Measurements from ENCODE around the gene ZNF143. TPM values are rescaled to one million over a fixed set of nuclear protein-coding genes. Genes with fewer than 3 reads are reported as not detected.
"Not testable (repeated sequence)": the region's sequence is repeated elsewhere in the genome, so short reads cannot be mapped to it uniquely, and the experiment has no call there.

ZNF143 gene
- total RNA-seq, 1 experiment from 2014 or later: 19.0 TPM

- Mint-ChIP-seq H3K4me3 (ENCODE audit: unreplicated experiment) (no peak overlapping the region), H3K27me3 (ENCODE audit: insufficient read depth, unreplicated experiment) (no peaks in the 10 kb centered on the region), H3K9me3 (ENCODE audit: unreplicated experiment) (no peaks in the 10 kb centered on the region), H3K36me3 (ENCODE audit: insufficient read depth, unreplicated experiment) (peaks cover 31% of the 10 kb centered on the region), H3K4me1 (ENCODE audit: insufficient read depth, unreplicated experiment) (peaks cover 17% of the 10 kb centered on the region), H3K27ac (ENCODE audit: low read depth, unreplicated experiment) (no peak overlapping the region)
- DNase-seq (ENCODE audit: unreplicated experiment): no peak
- TF ChIP-seq, protein P1, sequence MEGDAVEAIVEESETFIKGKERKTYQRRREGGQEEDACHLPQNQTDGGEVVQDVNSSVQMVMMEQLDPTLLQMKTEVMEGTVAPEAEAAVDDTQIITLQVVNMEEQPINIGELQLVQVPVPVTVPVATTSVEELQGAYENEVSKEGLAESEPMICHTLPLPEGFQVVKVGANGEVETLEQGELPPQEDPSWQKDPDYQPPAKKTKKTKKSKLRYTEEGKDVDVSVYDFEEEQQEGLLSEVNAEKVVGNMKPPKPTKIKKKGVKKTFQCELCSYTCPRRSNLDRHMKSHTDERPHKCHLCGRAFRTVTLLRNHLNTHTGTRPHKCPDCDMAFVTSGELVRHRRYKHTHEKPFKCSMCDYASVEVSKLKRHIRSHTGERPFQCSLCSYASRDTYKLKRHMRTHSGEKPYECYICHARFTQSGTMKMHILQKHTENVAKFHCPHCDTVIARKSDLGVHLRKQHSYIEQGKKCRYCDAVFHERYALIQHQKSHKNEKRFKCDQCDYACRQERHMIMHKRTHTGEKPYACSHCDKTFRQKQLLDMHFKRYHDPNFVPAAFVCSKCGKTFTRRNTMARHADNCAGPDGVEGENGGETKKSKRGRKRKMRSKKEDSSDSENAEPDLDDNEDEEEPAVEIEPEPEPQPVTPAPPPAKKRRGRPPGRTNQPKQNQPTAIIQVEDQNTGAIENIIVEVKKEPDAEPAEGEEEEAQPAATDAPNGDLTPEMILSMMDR (IDR thresholded peaks at IDR 0.05; ENCODE audit: unreplicated experiment): no peak
- ChIA-PET CTCF (interaction anchor here (0.5 to 3.2 kb wide), 33 partner anchors 9 to 1502 kb away, joined by 3 to 53 read pairs (median 5); partner anchors contain the start of gene ZNF143), POLR2A (interaction anchor here (0.8 to 3.2 kb wide), 8 partner anchors 13 to 1303 kb away, joined by 3 to 32 read pairs (median 4); partner anchors contain the start of gene ZNF143)
- intact Hi-C loops (cut with micrococcal nuclease): no loop called here
- no TSS peak for BruUV-seq (replicated peaks)
Measured at GRCh38 chr11:9507277-9507580, 46.4 kb downstream of the ZNF143 start.

- peaks cover 36% of the 10 kb centered on the region for H3K36me3 Mint-ChIP-seq (ENCODE audit: insufficient read depth, unreplicated experiment)
- DNase-seq (ENCODE audit: unreplicated experiment): no peak
- H3K27ac Mint-ChIP-seq (ENCODE audit: low read depth, unreplicated experiment): peak overlapping the region; percentile 2
- POLR2A ChIA-PET: no interaction called here
- TF ChIP-seq, protein P1 (IDR thresholded peaks at IDR 0.05; ENCODE audit: unreplicated experiment): no peak
- no peaks in the 10 kb centered on the region for H3K27me3 Mint-ChIP-seq (ENCODE audit: insufficient read depth, unreplicated experiment)
- CTCF ChIA-PET: no interaction called here
- no TSS peak for BruUV-seq (replicated peaks)
- H3K9me3 Mint-ChIP-seq (ENCODE audit: unreplicated experiment): no peaks in the 10 kb centered on the region
- intact Hi-C loops (cut with micrococcal nuclease): no loop called here
- H3K4me3 Mint-ChIP-seq (ENCODE audit: unreplicated experiment): no peak overlapping the region
- H3K4me1 Mint-ChIP-seq (ENCODE audit: insufficient read depth, unreplicated experiment): peaks cover 17% of the 10 kb centered on the region
Measured at GRCh38 chr11:9509041-9509440, 48.2 kb downstream of the ZNF143 start.

GRCh38 chr11:9512370-9513019 lies 51.7 kb downstream of the ZNF143 start:
- POLR2A ChIA-PET: no interaction called here
- CTCF ChIA-PET: interaction anchor here (0.6 to 1.2 kb wide), 2 partner anchors 497 to 498 kb away, joined by 3 to 4 read pairs; no protein-coding TSS in a partner anchor
- no TSS peak for BruUV-seq (replicated peaks)
- intact Hi-C loops (cut with micrococcal nuclease): no loop called here
- peaks cover 36% of the 10 kb centered on the region for H3K36me3 Mint-ChIP-seq (ENCODE audit: insufficient read depth, unreplicated experiment)
- no peaks in the 10 kb centered on the region for H3K27me3 Mint-ChIP-seq (ENCODE audit: insufficient read depth, unreplicated experiment)
- no peak for DNase-seq (ENCODE audit: unreplicated experiment)
- H3K9me3 Mint-ChIP-seq (ENCODE audit: unreplicated experiment): no peaks in the 10 kb centered on the region
- peaks cover 11% of the 10 kb centered on the region for H3K4me1 Mint-ChIP-seq (ENCODE audit: insufficient read depth, unreplicated experiment)
- H3K27ac Mint-ChIP-seq (ENCODE audit: low read depth, unreplicated experiment): no peak overlapping the region
- no peak overlapping the region for H3K4me3 Mint-ChIP-seq (ENCODE audit: unreplicated experiment)
- TF ChIP-seq, protein P1 (IDR thresholded peaks at IDR 0.05; ENCODE audit: unreplicated experiment): no peak

DNA sequence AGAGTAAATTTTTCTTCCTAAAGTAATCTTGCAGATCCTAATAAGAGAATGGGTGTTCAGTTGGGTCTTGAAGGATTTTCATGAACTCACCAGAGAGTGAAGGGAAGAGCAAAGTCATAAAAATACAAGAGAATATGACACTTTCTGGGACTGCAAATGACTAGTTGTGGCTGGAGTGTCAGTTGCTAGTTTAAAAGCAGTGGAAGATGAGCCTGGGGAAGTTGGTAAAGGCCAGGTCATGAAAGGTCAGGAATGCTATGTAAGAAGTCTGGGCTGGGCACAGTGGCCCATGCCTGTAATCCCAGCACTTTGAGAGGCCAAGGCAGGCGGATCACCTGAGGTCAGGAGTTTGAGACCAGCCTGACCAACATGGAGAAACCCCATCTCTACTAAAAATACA lies 53.8 kb downstream of the ZNF143 start:
- H3K27ac Mint-ChIP-seq (ENCODE audit: low read depth, unreplicated experiment); BruUV-seq (replicated peaks); H3K9me3 Mint-ChIP-seq (ENCODE audit: unreplicated experiment); H3K4me1 Mint-ChIP-seq (ENCODE audit: insufficient read depth, unreplicated experiment); H3K4me3 Mint-ChIP-seq (ENCODE audit: unreplicated experiment); H3K27me3 Mint-ChIP-seq (ENCODE audit: insufficient read depth, unreplicated experiment); intact Hi-C loops (cut with micrococcal nuclease); CTCF ChIA-PET; DNase-seq (ENCODE audit: unreplicated experiment); POLR2A ChIA-PET: not testable (repeated sequence)
- peaks cover 35% of the 10 kb centered on the region for H3K36me3 Mint-ChIP-seq (ENCODE audit: insufficient read depth, unreplicated experiment)
